Stimulated activated naive CD8-positive, alpha-beta T cell treated with anti-CD3 and anti-CD28 coated beads, Interleukin-15, amount 100 ng/mL, for 72 hours (primary cell): ENCODE data around the gene NPC1.
"Not testable (repeated sequence)": the region's sequence is repeated elsewhere in the genome, so short reads cannot be mapped to it uniquely, and the experiment has no call there.

Experiments used
- ATAC-seq: fragments of 150-1000 bp; cut with Tn5 transposase; 2 replicates; pipeline ENCODE4 v1.10.0; 2021; ENCODE audit warnings: mild to moderate bottlenecking, moderate library complexity
- DNase-seq, 2 donors: peaks; one replicate each; pipeline ENCODE4 v3.0.0; 2021 to 2022
- H3K27ac Mint-ChIP-seq, 2 donors: one replicate each; pipeline ENCODE4 v1.8.0; 2022; ENCODE audit warnings: mild to moderate bottlenecking in 2 of 2, mixed read lengths in 2 of 2, moderate library complexity in 2 of 2
- H3K27me3 Mint-ChIP-seq: one replicate; pipeline ENCODE4 v1.8.0; 2022; ENCODE audit warnings: mixed read lengths
- H3K4me1 Mint-ChIP-seq: one replicate; pipeline ENCODE4 v1.8.0; 2022; ENCODE audit warnings: mild to moderate bottlenecking, mixed read lengths
- H3K4me3 Mint-ChIP-seq, 2 donors: one replicate each; pipeline ENCODE4 v1.8.0; 2022; ENCODE audit warnings: mild to moderate bottlenecking in 2 of 2, mixed read lengths in 2 of 2, moderate library complexity in 1 of 2
- H3K9me3 Mint-ChIP-seq, 2 donors: one replicate each; pipeline ENCODE4 v1.8.0; 2022; ENCODE audit warnings: mixed read lengths in 2 of 2

Gene NPC1

GRCh38 chr18:23532848-23533247, 53.5 kb downstream of the NPC1 start:
- Mint-ChIP-seq H3K27ac (no peak overlapping the region), H3K4me1 (peaks cover 13% of the 10 kb centered on the region), H3K4me3 (no peak overlapping the region), H3K9me3 (no peaks in the 10 kb centered on the region), H3K27me3 (no peaks in the 10 kb centered on the region)
- no peak for DNase-seq
- no peak for ATAC-seq

- ATAC-seq (no peak), DNase-seq (no peak)
- peak overlapping the region in 1 of 2 donors; percentile 30 for H3K27ac Mint-ChIP-seq
- H3K4me1 Mint-ChIP-seq, result peaks cover 13% of the 10 kb centered on the region
- no peaks in the 10 kb centered on the region for H3K9me3 Mint-ChIP-seq
- no peaks in the 10 kb centered on the region for H3K27me3 Mint-ChIP-seq
- no peak overlapping the region for H3K4me3 Mint-ChIP-seq
Measured at GRCh38 chr18:23531912-23532311, 54.4 kb downstream of the NPC1 start.

GRCh38 chr18:23530195-23530594, 56.1 kb downstream of the NPC1 start:
- ATAC-seq, result no peak
- Mint-ChIP-seq H3K27me3 (no peaks in the 10 kb centered on the region), H3K4me1 (peaks cover 13% of the 10 kb centered on the region), H3K4me3 (no peak overlapping the region), H3K9me3 (no peaks in the 10 kb centered on the region), H3K27ac (peak overlapping the region in 1 of 2 donors; percentile 88)
- no peak for DNase-seq

GRCh38 chr18:23529604-23530003, 56.7 kb downstream of the NPC1 start:
- H3K27me3 Mint-ChIP-seq, result no peaks in the 10 kb centered on the region
- ATAC-seq, result peak; percentile 76
- no peak overlapping the region for H3K4me3 Mint-ChIP-seq
- peak overlapping the region; percentile 7 to 88 for H3K27ac Mint-ChIP-seq
- peaks cover 13% of the 10 kb centered on the region for H3K4me1 Mint-ChIP-seq
- no peak for DNase-seq
- H3K9me3 Mint-ChIP-seq, result no peaks in the 10 kb centered on the region

GRCh38 chr18:23528580-23529472, 57.5 kb downstream of the NPC1 start:
- peaks cover 16% of the 10 kb centered on the region for H3K4me1 Mint-ChIP-seq

GRCh38 chr18:23526501-23527063, 59.7 kb downstream of the NPC1 start:
- Mint-ChIP-seq H3K4me3 (no peak overlapping the region), H3K27ac (no peak overlapping the region), H3K9me3 (no peaks in the 10 kb centered on the region), H3K4me1 (peaks cover 19% of the 10 kb centered on the region), H3K27me3 (no peaks in the 10 kb centered on the region)
- DNase-seq (no peak), ATAC-seq (no peak)

More at GRCh38 chr18:23528580-23529472, 57.5 kb downstream of the NPC1 start:
- DNase-seq (no peak), ATAC-seq (no peak)
- Mint-ChIP-seq H3K4me3 (no peak overlapping the region), H3K27me3 (no peaks in the 10 kb centered on the region), H3K9me3 (no peaks in the 10 kb centered on the region), H3K27ac (peak overlapping the region in 1 of 2 donors; percentile 4)

GRCh38 chr18:23524213-23524707, 62.0 kb downstream of the NPC1 start:
- Mint-ChIP-seq H3K9me3 (no peaks in the 10 kb centered on the region), H3K4me3 (no peak overlapping the region), H3K4me1 (peaks cover 10% of the 10 kb centered on the region), H3K27ac (no peak overlapping the region), H3K27me3 (no peaks in the 10 kb centered on the region)
- no peak for DNase-seq
- ATAC-seq, result no peak

- no peaks in the 10 kb centered on the region for H3K27me3 Mint-ChIP-seq
- H3K4me1 Mint-ChIP-seq, result peaks cover 6% of the 10 kb centered on the region
- no peak overlapping the region for H3K27ac Mint-ChIP-seq
- no peak for ATAC-seq
- no peaks in the 10 kb centered on the region for H3K9me3 Mint-ChIP-seq
- H3K4me3 Mint-ChIP-seq, result no peak overlapping the region
- no peak for DNase-seq
Measured at GRCh38 chr18:23523429-23524212, 62.7 kb downstream of the NPC1 start.

GRCh38 chr18:23521907-23522306, 64.4 kb downstream of the NPC1 start:
- H3K4me3 Mint-ChIP-seq, result no peak overlapping the region
- peaks cover 6% of the 10 kb centered on the region for H3K4me1 Mint-ChIP-seq
- DNase-seq (no peak), ATAC-seq (no peak)
- no peak overlapping the region for H3K27ac Mint-ChIP-seq
- no peaks in the 10 kb centered on the region for H3K9me3 Mint-ChIP-seq
- H3K27me3 Mint-ChIP-seq, result no peaks in the 10 kb centered on the region

GRCh38 chr18:23521271-23521670, 65.0 kb downstream of the NPC1 start:
- H3K27ac Mint-ChIP-seq, result no peak overlapping the region
- no peaks in the 10 kb centered on the region for H3K27me3 Mint-ChIP-seq
- no peaks in the 10 kb centered on the region for H3K9me3 Mint-ChIP-seq
- no peak for DNase-seq
- ATAC-seq, result no peak
- no peak overlapping the region for H3K4me3 Mint-ChIP-seq
- peaks cover 6% of the 10 kb centered on the region for H3K4me1 Mint-ChIP-seq

- Mint-ChIP-seq H3K9me3 (no peaks in the 10 kb centered on the region), H3K27ac (no peak overlapping the region)
- DNase-seq, result no peak
Measured at GRCh38 chr18:23519734-23520133, 66.6 kb downstream of the NPC1 start.

GRCh38 chr18:23515911-23516546, 70.3 kb downstream of the NPC1 start:
- Mint-ChIP-seq H3K27me3 (no peaks in the 10 kb centered on the region), H3K9me3 (no peaks in the 10 kb centered on the region), H3K4me3 (no peak overlapping the region), H3K4me1 (peaks cover 25% of the 10 kb centered on the region), H3K27ac (no peak overlapping the region)
- DNase-seq (peak; percentile 60 to 70), ATAC-seq (peak; percentile 97)

More at GRCh38 chr18:23519734-23520133, 66.6 kb downstream of the NPC1 start:
- Mint-ChIP-seq H3K4me1 (peaks cover 12% of the 10 kb centered on the region), H3K4me3 (no peak overlapping the region), H3K27me3 (no peaks in the 10 kb centered on the region)
- no peak for ATAC-seq

GRCh38 chr18:23512641-23513040, 73.7 kb downstream of the NPC1 start:
- peak overlapping the region in 1 of 2 donors; percentile 42 for H3K27ac Mint-ChIP-seq

GRCh38 chr18:23512216-23512615, 74.1 kb downstream of the NPC1 start:
- not testable (repeated sequence) for DNase-seq, H3K27me3 Mint-ChIP-seq, H3K9me3 Mint-ChIP-seq, ATAC-seq
- Mint-ChIP-seq H3K27ac (peak overlapping the region; percentile 42 to 80), H3K4me1 (peaks cover 40% of the 10 kb centered on the region), H3K4me3 (peak overlapping the region in 1 of 2 donors; percentile 15)

More at GRCh38 chr18:23512641-23513040, 73.7 kb downstream of the NPC1 start:
- no peaks in the 10 kb centered on the region for H3K9me3 Mint-ChIP-seq
- peak overlapping the region in 1 of 2 donors; percentile 15 for H3K4me3 Mint-ChIP-seq
- ATAC-seq (no peak), DNase-seq (no peak)
- peaks cover 36% of the 10 kb centered on the region for H3K4me1 Mint-ChIP-seq
- H3K27me3 Mint-ChIP-seq, result no peaks in the 10 kb centered on the region

- ATAC-seq, H3K4me3 Mint-ChIP-seq, H3K9me3 Mint-ChIP-seq, DNase-seq, H3K27me3 Mint-ChIP-seq, H3K27ac Mint-ChIP-seq: not testable (repeated sequence)
- peaks cover 38% of the 10 kb centered on the region for H3K4me1 Mint-ChIP-seq
Measured at GRCh38 chr18:23510923-23511322, 75.4 kb downstream of the NPC1 start.
